Esophagus (tissue), 2 donors: ENCODE results near the gene BNC2. TPM values are rescaled to one million over a fixed set of nuclear protein-coding genes. Genes with fewer than 3 reads are reported as not detected.

Source experiments
- H3K27ac ChIP-seq, 2 donors: one replicate each; pipeline ENCODE4 v1.5.1; 2013; ENCODE audit warnings: low read depth in 2 of 2, mild to moderate bottlenecking in 2 of 2, inconsistent platforms in 1 of 2, low read length in 1 of 2, moderate library complexity in 1 of 2
- H3K27me3 ChIP-seq, 2 donors: one replicate each; pipeline ENCODE4 v1.6.1; 2013; ENCODE audit warnings: low read length in 2 of 2, control low read depth in 1 of 2, mild to moderate bottlenecking in 1 of 2; ENCODE audit not compliant: insufficient read depth in 2 of 2, control insufficient read depth in 1 of 2
- H3K36me3 ChIP-seq, 2 donors: one replicate each; pipeline ENCODE4 v1.6.1; 2013; ENCODE audit warnings: low read length in 1 of 2; ENCODE audit not compliant: control insufficient read depth in 2 of 2, insufficient read depth in 2 of 2
- H3K4me1 ChIP-seq, 2 donors: one replicate each; pipeline ENCODE4 v1.6.1; 2013; ENCODE audit warnings: low read length in 1 of 2; ENCODE audit not compliant: control insufficient read depth in 2 of 2, insufficient read depth in 2 of 2
- H3K4me3 ChIP-seq, 2 donors: one replicate each; pipeline ENCODE4 v1.5.1; 2013; ENCODE audit warnings: low read length in 2 of 2, mild to moderate bottlenecking in 2 of 2, low read depth in 1 of 2, moderate library complexity in 1 of 2
- H3K9me3 ChIP-seq, 2 donors: one replicate each; pipeline ENCODE4 v1.6.1; 2013; ENCODE audit warnings: mild to moderate bottlenecking in 2 of 2, low read depth in 1 of 2, low read length in 1 of 2, moderate library complexity in 1 of 2; ENCODE audit not compliant: control insufficient read depth in 2 of 2, insufficient read depth in 1 of 2
- WGBS, 2 donors: extraction: QIAGEN DNeasy Blood & Tissue Kit; methylation state at CpG; one replicate each; pipeline ENCODE4 v1.1.7; 2013; 5-methylcytosine and 5-hydroxymethylcytosine counted together
- polyA plus RNA-seq, 2 donors: library from polyadenylated mRNA; stranded (reverse); fragments of 200-250 nt; gene quantifications; one replicate each; pipeline ENCODE4 v1.2.3, GENCODE V29; 2013
- donor health status: healthy with polysubstance abuse.
- donor health status: Bipolar disorder and iron deficiency.

BNC2 gene
- polyA plus RNA-seq, 2 donors: 1.1 to 1.6 TPM

GRCh38 chr9:16869882-16870595 lies 431 bp downstream of the BNC2 start:
- H3K9me3 ChIP-seq: no peaks in the 10 kb centered on the region
- peak overlapping the region; percentile 56 to 69 for H3K4me3 ChIP-seq
- no peaks in the 10 kb centered on the region for H3K27me3 ChIP-seq
- no peaks in the 10 kb centered on the region for H3K36me3 ChIP-seq
- peak overlapping the region; percentile 82 to 89 for H3K27ac ChIP-seq
- 1 to 2% methylated on average over 57 to 58 of the region's 58 CpGs for WGBS, 2 donors
- no peaks in the 10 kb centered on the region for H3K4me1 ChIP-seq

- Histone ChIP-seq H3K9me3 (no peaks in the 10 kb centered on the region), H3K4me3 (peak overlapping the region; percentile 56 to 69), H3K27ac (peak overlapping the region; percentile 82 to 89), H3K4me1 (no peaks in the 10 kb centered on the region), H3K27me3 (no peaks in the 10 kb centered on the region), H3K36me3 (no peaks in the 10 kb centered on the region)
- WGBS, 2 donors: 17% methylated on average over 21 of the region's 21 CpGs
Observed at GRCh38 chr9:16869131-16869881, 1.2 kb downstream of the BNC2 start.

- Histone ChIP-seq H3K36me3 (no peaks in the 10 kb centered on the region), H3K27ac (peak overlapping the region in 1 of 2 donors; percentile 28), H3K9me3 (no peaks in the 10 kb centered on the region), H3K4me1 (no peaks in the 10 kb centered on the region), H3K27me3 (no peaks in the 10 kb centered on the region), H3K4me3 (peak overlapping the region in 1 of 2 donors; percentile 69)
- WGBS, 2 donors: 33 to 40% methylated on average over 5 of the region's 5 CpGs
Observed at GRCh38 chr9:16868701-16869100, 1.8 kb downstream of the BNC2 start.

GRCh38 chr9:16867576-16868311 lies 2.7 kb downstream of the BNC2 start:
- Histone ChIP-seq H3K9me3 (no peaks in the 10 kb centered on the region), H3K36me3 (no peaks in the 10 kb centered on the region), H3K4me1 (no peaks in the 10 kb centered on the region), H3K27ac (peak overlapping the region; percentile 36 to 62), H3K27me3 (no peaks in the 10 kb centered on the region), H3K4me3 (peak overlapping the region in 1 of 2 donors; percentile 30)
- 26 to 40% methylated on average over 10 of the region's 10 CpGs for WGBS, 2 donors

- no peaks in the 10 kb centered on the region for H3K27me3 ChIP-seq
- no peaks in the 10 kb centered on the region for H3K4me1 ChIP-seq
- H3K9me3 ChIP-seq: no peaks in the 10 kb centered on the region
- H3K27ac ChIP-seq: no peak overlapping the region
- no peaks in the 10 kb centered on the region for H3K36me3 ChIP-seq
- 54 to 55% methylated on average over 2 of the region's 2 CpGs for whole genome bisulfite sequencing, 2 donors
- H3K4me3 ChIP-seq: no peak overlapping the region
Observed at GRCh38 chr9:16866587-16866986, 3.9 kb downstream of the BNC2 start.

- no peaks in the 10 kb centered on the region for H3K27me3 ChIP-seq
- H3K4me1 ChIP-seq: peaks cover 0 to 4% of the 10 kb centered on the region in 2 donors
- peak overlapping the region; percentile 48 to 49 for H3K27ac ChIP-seq
- H3K36me3 ChIP-seq: no peaks in the 10 kb centered on the region
- 58 to 68% methylated on average over 10 of the region's 10 CpGs for WGBS, 2 donors
- H3K4me3 ChIP-seq: no peak overlapping the region
- H3K9me3 ChIP-seq: no peaks in the 10 kb centered on the region
Observed at GRCh38 chr9:16864649-16865434, 5.6 kb downstream of the BNC2 start.

GRCh38 chr9:16848179-16848578 lies 22.3 kb downstream of the BNC2 start:
- Histone ChIP-seq H3K4me3 (no peak overlapping the region), H3K27ac (no peak overlapping the region), H3K9me3 (no peaks in the 10 kb centered on the region), H3K36me3 (no peaks in the 10 kb centered on the region), H3K4me1 (no peaks in the 10 kb centered on the region), H3K27me3 (no peaks in the 10 kb centered on the region)
- WGBS, 2 donors: 44 to 52% methylated on average over 3 of the region's 3 CpGs

GRCh38 chr9:16846986-16847385 lies 23.5 kb downstream of the BNC2 start:
- Histone ChIP-seq H3K4me1 (no peaks in the 10 kb centered on the region), H3K27me3 (no peaks in the 10 kb centered on the region), H3K27ac (no peak overlapping the region), H3K9me3 (no peaks in the 10 kb centered on the region), H3K36me3 (no peaks in the 10 kb centered on the region), H3K4me3 (no peak overlapping the region)
- WGBS, 2 donors: 34 to 50% methylated on average over 3 of the region's 3 CpGs

- Histone ChIP-seq H3K27ac (no peak overlapping the region), H3K9me3 (no peaks in the 10 kb centered on the region), H3K4me1 (no peaks in the 10 kb centered on the region), H3K36me3 (no peaks in the 10 kb centered on the region), H3K4me3 (no peak overlapping the region), H3K27me3 (no peaks in the 10 kb centered on the region)
- WGBS, 2 donors: 56 to 64% methylated on average over 6 of the region's 6 CpGs
Observed at GRCh38 chr9:16846367-16846766, 24.1 kb downstream of the BNC2 start.
